CD4-positive, alpha-beta T cell (primary cell): ENCODE data around the gene TEKTIP1. TPM values are rescaled to one million over a fixed set of nuclear protein-coding genes. Genes with fewer than 3 reads are reported as not detected.

ENCODE experiments used
- ATAC-seq: fragments of 200-7000 bp; cut with Tn5 transposase; one replicate; pipeline ENCODE4 v1.10.0; 2022; ENCODE audit warnings: mild to moderate bottlenecking; ENCODE audit not compliant: poor library complexity
- CTCF ChIA-PET: fragments of 350-600 bp; sonication (Branson Sonifier 250); formaldehyde crosslinking; loops from one replicate; lab custom pipeline; 2021; ENCODE audit warnings: antibody characterized with exemption, inconsistent platforms; lab: Charles Lee
- POLR2A ChIA-PET: fragments of 350-600 bp; sonication (Branson Sonifier 250); formaldehyde crosslinking; loops from one replicate; lab custom pipeline; 2021; ENCODE audit warnings: antibody characterized with exemption, inconsistent platforms; lab: Charles Lee
- DNase-seq, 14 experiments: peaks; one replicate each; pipeline ENCODE4 v3.0.0-alpha.2; 2013 to 2020; ENCODE audit warnings: mixed read lengths in 2 of 14
- H3K27ac ChIP-seq, 2 donors: one replicate each; pipeline versions ENCODE4 v1.5.1 to v1.7.0; 2013; ENCODE audit warnings: low read length in 2 of 2, low read depth in 1 of 2, mild to moderate bottlenecking in 1 of 2
- H3K27me3 ChIP-seq, 2 experiments: 1 replicate in 1 of 2; 2 replicates in 1 of 2; pipeline versions ENCODE4 v1.6.1 to v1.7.0; 2013; ENCODE audit warnings: low read length in 2 of 2, control low read depth in 1 of 2, mild to moderate bottlenecking in 1 of 2, moderate library complexity in 1 of 2; ENCODE audit not compliant: insufficient read depth in 2 of 2, control insufficient read depth in 1 of 2
- H3K36me3 ChIP-seq: one replicate; pipeline ENCODE4 v1.6.1; 2013; ENCODE audit warnings: low read length, control low read depth; ENCODE audit not compliant: insufficient read depth
- H3K4me1 ChIP-seq: one replicate; pipeline ENCODE4 v1.6.1; 2013; ENCODE audit warnings: low read length, control low read depth; ENCODE audit not compliant: insufficient read depth
- H3K4me3 ChIP-seq: one replicate; pipeline ENCODE4 v1.5.1; 2013; ENCODE audit warnings: mild to moderate bottlenecking, low read length, moderate library complexity
- H3K9me3 ChIP-seq, 2 experiments: 1 replicate in 1 of 2; 2 replicates in 1 of 2; pipeline versions ENCODE4 v1.6.1 to v1.7.0; 2013; ENCODE audit warnings: low read length in 2 of 2, mild to moderate bottlenecking in 2 of 2, control low read depth in 1 of 2, moderate library complexity in 1 of 2; ENCODE audit not compliant: control insufficient read depth in 1 of 2, insufficient read depth in 1 of 2
- H3K27ac Mint-ChIP-seq: one replicate; pipeline ENCODE4 v1.8.0; 2020; ENCODE audit warnings: mixed read lengths
- H3K27me3 Mint-ChIP-seq: one replicate; pipeline ENCODE4 v1.8.0; 2021; ENCODE audit warnings: mixed read lengths
- H3K36me3 Mint-ChIP-seq: one replicate; pipeline ENCODE4 v1.8.0; 2021; ENCODE audit warnings: low read depth, mixed read lengths
- H3K4me1 Mint-ChIP-seq: one replicate; pipeline ENCODE4 v1.8.0; 2021; ENCODE audit warnings: low read depth, mixed read lengths
- H3K4me3 Mint-ChIP-seq: one replicate; pipeline ENCODE4 v1.8.0; 2020; ENCODE audit warnings: mild to moderate bottlenecking, mixed read lengths
- H3K9me3 Mint-ChIP-seq: one replicate; pipeline ENCODE4 v1.8.0; 2020; ENCODE audit warnings: mixed read lengths
- CTCF ChIP-seq: fragments of 200-600 bp; IDR thresholded peaks from one replicate; pipeline ENCODE4 v1.8.0; 2022; ENCODE audit warnings: antibody characterized with exemption, mild to moderate bottlenecking
- intact Hi-C, 2 experiments: fragments of 100-400 bp; cut with DNase I in 1 of 2; cut with micrococcal nuclease in 1 of 2; formaldehyde crosslinking; loops; one replicate each; pipeline versions ENCODE4 v1.15.1 to v1.9.0; 2023 to 2025; cut with DNase I, micrococcal nuclease
- total RNA-seq, 174 experiments: library from RNA in 2 of 174; stranded (reverse) in 2 of 174; gene quantifications; one replicate each; pipeline ENCODE4 v1.2.3 and lab custom pipeline; 2021 to 2026

The TEKTIP1 gene
- total RNA-seq, 2 experiments from 2014 or later, result 5.7 to 6.0 TPM

GRCh38 chr19:3524904-3525451 lies 14.0 kb upstream of the TEKTIP1 start:
- DNase-seq (no peak), ATAC-seq (no peak)
- Mint-ChIP-seq H3K27ac (no peak overlapping the region), H3K27me3 (no peaks in the 10 kb centered on the region), H3K4me1 (peaks cover 5% of the 10 kb centered on the region), H3K9me3 (no peaks in the 10 kb centered on the region), H3K36me3 (peaks cover 28% of the 10 kb centered on the region), H3K4me3 (no peak overlapping the region)
- peaks cover 69% of the 10 kb centered on the region for H3K36me3 ChIP-seq
- H3K27ac ChIP-seq, result no peak overlapping the region
- no peaks in the 10 kb centered on the region for H3K27me3 ChIP-seq
- intact Hi-C loops, result no loop called here
- ChIA-PET CTCF (no interaction called here), POLR2A (no interaction called here)
- H3K4me3 ChIP-seq, result no peak overlapping the region
- H3K9me3 ChIP-seq, result no peaks in the 10 kb centered on the region
- no peak for TF ChIP-seq CTCF
- no peaks in the 10 kb centered on the region for H3K4me1 ChIP-seq

GRCh38 chr19:3526507-3527237 lies 12.3 kb upstream of the TEKTIP1 start:
- no peak for ATAC-seq
- Mint-ChIP-seq H3K27me3 (no peaks in the 10 kb centered on the region), H3K36me3 (peaks cover 21% of the 10 kb centered on the region), H3K4me3 (no peak overlapping the region), H3K4me1 (no peaks in the 10 kb centered on the region), H3K9me3 (no peaks in the 10 kb centered on the region), H3K27ac (no peak overlapping the region)
- no peak for TF ChIP-seq CTCF
- CTCF ChIA-PET, result no interaction called here
- H3K27me3 ChIP-seq, result no peaks in the 10 kb centered on the region
- intact Hi-C loops, result no loop called here
- POLR2A ChIA-PET, result no interaction called here
- H3K4me1 ChIP-seq, result no peaks in the 10 kb centered on the region
- no peak overlapping the region for H3K27ac ChIP-seq
- peaks cover 75% of the 10 kb centered on the region for H3K36me3 ChIP-seq
- H3K4me3 ChIP-seq, result no peak overlapping the region
- no peak for DNase-seq
- H3K9me3 ChIP-seq, result no peaks in the 10 kb centered on the region

DNA sequence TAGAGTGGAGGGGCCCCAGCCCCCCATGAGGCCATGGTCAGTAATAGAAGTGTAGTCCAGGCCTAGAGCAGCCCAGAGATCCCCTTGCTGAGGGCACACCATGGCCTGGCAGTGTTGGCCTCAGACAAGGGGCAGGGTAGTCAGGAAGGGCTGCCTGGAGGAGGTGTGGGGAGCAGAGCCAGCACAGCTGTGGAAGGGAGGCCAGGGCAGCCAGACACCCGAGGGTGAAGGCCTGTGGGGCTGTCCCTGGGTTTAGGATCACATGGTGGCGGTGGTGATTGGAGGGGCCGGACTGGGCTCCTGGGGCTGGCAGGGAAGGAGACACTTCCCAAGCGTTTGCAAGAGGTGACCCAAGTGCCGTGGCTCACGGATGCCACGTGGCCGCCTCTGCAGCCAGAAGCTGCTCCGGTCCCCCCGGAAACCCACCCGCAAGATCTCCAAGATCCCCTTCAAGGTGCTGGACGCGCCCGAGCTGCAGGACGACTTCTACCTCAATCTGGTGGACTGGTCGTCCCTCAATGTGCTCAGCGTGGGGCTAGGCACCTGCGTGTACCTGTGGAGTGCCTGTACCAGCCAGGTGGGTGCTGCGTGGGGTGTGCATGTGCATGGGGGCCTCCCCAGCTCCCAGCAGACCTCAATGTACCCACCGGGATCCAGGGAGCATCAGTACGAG lies 11.6 kb upstream of the TEKTIP1 start:
- H3K27me3 Mint-ChIP-seq, result no peaks in the 10 kb centered on the region
- H3K36me3 ChIP-seq, result peaks cover 78% of the 10 kb centered on the region
- no peaks in the 10 kb centered on the region for H3K4me1 Mint-ChIP-seq
- no peaks in the 10 kb centered on the region for H3K27me3 ChIP-seq
- H3K4me3 ChIP-seq, result no peak overlapping the region
- H3K36me3 Mint-ChIP-seq, result peaks cover 23% of the 10 kb centered on the region
- H3K9me3 ChIP-seq, result no peaks in the 10 kb centered on the region
- ChIA-PET CTCF (no interaction called here), POLR2A (no interaction called here)
- intact Hi-C loops, result no loop called here
- ATAC-seq (no peak), DNase-seq (no peak)
- no peak overlapping the region for H3K4me3 Mint-ChIP-seq
- no peak overlapping the region for H3K27ac Mint-ChIP-seq
- no peak overlapping the region for H3K27ac ChIP-seq
- H3K4me1 ChIP-seq, result no peaks in the 10 kb centered on the region
- H3K9me3 Mint-ChIP-seq, result no peaks in the 10 kb centered on the region
- TF ChIP-seq CTCF, result no peak
